B cell (primary cell): Measurements from ENCODE around the gene WDFY4. TPM values are rescaled to one million over a fixed set of nuclear protein-coding genes. Genes with fewer than 3 reads are reported as not detected.

Source experiments
- ATAC-seq: fragments of 200-7000 bp; cut with Tn5 transposase; one replicate; pipeline ENCODE4 v1.10.0; 2021; ENCODE audit warnings: low read depth, mild to moderate bottlenecking, moderate number of reproducible peaks, moderate library complexity
- CTCF ChIA-PET: fragments of 350-600 bp; sonication (Branson Sonifier 250); formaldehyde crosslinking; loops from one replicate; lab custom pipeline; 2021; ENCODE audit warnings: antibody characterized with exemption, inconsistent platforms; lab: Charles Lee
- POLR2A ChIA-PET: fragments of 350-600 bp; sonication (Branson Sonifier 250); formaldehyde crosslinking; loops from one replicate; lab custom pipeline; 2021; ENCODE audit warnings: antibody characterized with exemption; lab: Charles Lee
- DNase-seq: peaks from one replicate; pipeline ENCODE4 v3.0.0; 2013
- H2AFZ ChIP-seq: 2 replicates; pipeline ENCODE4 v1.6.1; 2012; ENCODE audit warnings: mild to moderate bottlenecking, low read depth, low read length; ENCODE audit not compliant: insufficient read depth, poor library complexity, severe bottlenecking
- H3K27ac ChIP-seq, 2 donors: 1 replicate in 1 of 2; 2 replicates in 1 of 2; pipeline ENCODE4 v1.5.1; 2012 to 2013; ENCODE audit warnings: low read length in 2 of 2, mild to moderate bottlenecking in 2 of 2, moderate library complexity in 1 of 2
- H3K27me3 ChIP-seq, 4 experiments: fragments of 200-600 bp in 1 of 4; sonication (generic) in 1 of 4; replicated peaks in 1 of 4; 1 replicate in 2 of 4; 2 replicates in 2 of 4; pipeline versions ENCODE4 v1.6.1 to v1.7.0; 2013 to 2016; ENCODE audit warnings: low read length in 3 of 4, mild to moderate bottlenecking in 2 of 4, mixed read lengths in 1 of 4, moderate library complexity in 1 of 4; ENCODE audit not compliant: insufficient read depth in 4 of 4, control insufficient read depth in 3 of 4; ENCODE audit errors: control extremely low read depth in 1 of 4
- H3K36me3 ChIP-seq, 2 experiments: replicated peaks in 1 of 2; 1 replicate in 1 of 2; 2 replicates in 1 of 2; pipeline versions ENCODE4 v1.6.1 to v1.7.1; 2013; ENCODE audit warnings: low read length in 1 of 2; ENCODE audit not compliant: insufficient read depth in 2 of 2, control insufficient read depth in 1 of 2; ENCODE audit errors: control extremely low read depth in 1 of 2, extremely low read depth in 1 of 2
- H3K4me1 ChIP-seq, 2 donors: fragments of 200-600 bp in 1 of 2; sonication (generic) in 1 of 2; 1 replicate in 1 of 2; 2 replicates in 1 of 2; pipeline versions ENCODE4 v1.5.1 to v1.6.1; 2013 to 2017; ENCODE audit warnings: low read length in 2 of 2; ENCODE audit not compliant: control insufficient read depth in 2 of 2, insufficient read depth in 2 of 2
- H3K4me2 ChIP-seq: replicated peaks from 2 replicates; pipeline ENCODE3; 2012; ENCODE audit warnings: mild to moderate bottlenecking, low read depth, low read length; ENCODE audit not compliant: poor library complexity, severe bottlenecking
- H3K4me3 ChIP-seq, 5 experiments: fragments of 200-600 bp in 1 of 5; sonication (generic) in 1 of 5; 1 replicate in 3 of 5; 2 replicates in 2 of 5; pipeline versions ENCODE4 v1.5.1 to v1.7.0; 2011 to 2016; ENCODE audit warnings: low read length in 4 of 5, mild to moderate bottlenecking in 4 of 5, low read depth in 2 of 5, control low read depth in 1 of 5, moderate library complexity in 1 of 5; ENCODE audit not compliant: insufficient read depth in 1 of 5; ENCODE audit errors: control extremely low read depth in 1 of 5, extremely low read depth in 1 of 5
- H3K79me2 ChIP-seq: fragments of 200-600 bp; sonication (generic); one replicate; pipeline ENCODE4 v1.6.0; 2016; ENCODE audit warnings: low read length; ENCODE audit not compliant: control insufficient read depth, insufficient read depth
- H3K9ac ChIP-seq: fragments of 200-600 bp; sonication (generic); 2 replicates; pipeline ENCODE4 v1.6.1; 2017; ENCODE audit warnings: mild to moderate bottlenecking, low read length, moderate library complexity
- H3K9me3 ChIP-seq, 3 donors: one replicate each; pipeline versions ENCODE4 v1.6.1 to v1.7.1; 2013; ENCODE audit warnings: low read length in 2 of 3; ENCODE audit not compliant: control insufficient read depth in 2 of 3, insufficient read depth in 1 of 3; ENCODE audit errors: control extremely low read depth in 1 of 3
- H4K20me1 ChIP-seq: 2 replicates; pipeline ENCODE4 v1.6.0; 2012; ENCODE audit warnings: mild to moderate bottlenecking, low read length; ENCODE audit not compliant: insufficient read depth, control insufficient read depth, poor library complexity, severe bottlenecking
- H3K27ac Mint-ChIP-seq: one replicate; pipeline ENCODE4 v1.8.0; 2021; ENCODE audit warnings: mixed read lengths
- H3K27me3 Mint-ChIP-seq: one replicate; pipeline ENCODE4 v1.8.0; 2021; ENCODE audit warnings: mixed read lengths
- H3K4me1 Mint-ChIP-seq: one replicate; pipeline ENCODE4 v1.8.0; 2021; ENCODE audit warnings: mixed read lengths
- H3K4me3 Mint-ChIP-seq: one replicate; pipeline ENCODE4 v1.8.0; 2021; ENCODE audit warnings: mixed read lengths
- H3K9me3 Mint-ChIP-seq: one replicate; pipeline ENCODE4 v1.8.0; 2022; ENCODE audit warnings: mixed read lengths; ENCODE audit not compliant: insufficient read depth
- CTCF ChIP-seq: fragments of 200-600 bp; IDR thresholded peaks from one replicate; pipeline ENCODE4 v1.8.0; 2022; ENCODE audit warnings: antibody characterized with exemption, mild to moderate bottlenecking
- EZH2 ChIP-seq: IDR thresholded peaks from 2 replicates; pipeline ENCODE4 v1.6.1; 2012; ENCODE audit warnings: borderline replicate concordance, low read depth, mild to moderate bottlenecking, moderate library complexity, low read length; ENCODE audit not compliant: insufficient read depth, poor library complexity, severe bottlenecking
- WGBS: methylation state at CpG from one replicate; pipeline ENCODE4 v1.1.5; 2013; ENCODE audit warnings: missing lambda C conversion rate; ENCODE audit not compliant: insufficient coverage; 5-methylcytosine and 5-hydroxymethylcytosine counted together
- intact Hi-C: fragments of 100-400 bp; cut with micrococcal nuclease; formaldehyde crosslinking; loops from one replicate; pipeline ENCODE4 v1.10.0; 2022
- polyA plus RNA-seq: library from polyadenylated mRNA; depleted of rRNA; stranded (reverse); fragments of >200 nt; gene quantifications from 2 replicates; pipeline ENCODE4 v1.2.3, GENCODE V29; 2012
- total RNA-seq, 2 donors: library from RNA; stranded (reverse); fragments of 120-200 nt in 1 of 2; gene quantifications; 1 replicate in 1 of 2; 2 replicates in 1 of 2; pipeline versions ENCODE4 v1.2.3 to v1.2.4, GENCODE V29; 2013 to 2022

The WDFY4 gene
- total and polyA plus RNA-seq, 2 donors (not counting 1 experiment from before 2014, with no cell fraction given) = 262 to 560 TPM

- Histone ChIP-seq H3K27ac (no peak overlapping the region), H3K4me3 (no peak overlapping the region), H3K27me3 (peaks cover 0 to 2% (median 0%) of the 10 kb centered on the region in 4 experiments), H3K79me2 (no peaks in the 10 kb centered on the region), H3K4me1 (peaks cover 13 to 14% of the 10 kb centered on the region in 2 donors), H3K4me2 (no peak overlapping the region), H3K9me3 (peaks cover 0 to 4% (median 0%) of the 10 kb centered on the region in 3 donors), H3K36me3 (no peaks in the 10 kb centered on the region), H4K20me1 (no peaks in the 10 kb centered on the region), H3K9ac (no peak overlapping the region), H2AFZ (no peak overlapping the region)
- H3K4me3 Mint-ChIP-seq = no peak overlapping the region
- DNase-seq (no peak), ATAC-seq (no peak)
- no peaks in the 10 kb centered on the region for H3K9me3 Mint-ChIP-seq
- 99% methylated on average over 11 of the region's 12 CpGs for WGBS
- no peak overlapping the region for H3K27ac Mint-ChIP-seq
- no peak for TF ChIP-seq EZH2
- TF ChIP-seq CTCF = no peak
- peaks cover 25% of the 10 kb centered on the region for H3K4me1 Mint-ChIP-seq
- H3K27me3 Mint-ChIP-seq = peaks cover 11% of the 10 kb centered on the region
- POLR2A ChIA-PET = no interaction called here
- CTCF ChIA-PET = interaction anchor here (1.1 to 13.4 kb wide), 7 partner anchors 8 to 97 kb away, joined by 3 to 512 read pairs (median 10); partner anchors contain the start of gene ARHGAP22
- intact Hi-C loops = no loop called here
Measured at GRCh38 chr10:48648172-48648942, 36.3 kb upstream of the WDFY4 start.
